ENCODE measurements around the gene WNT10A.

WNT10A gene

GRCh38 chr2:218879776-218880101, 913 bp upstream of the WNT10A start:
- Mint-ChIP-seq H3K4me1 (peaks cover 55% of the 10 kb centered on the region), H3K27ac (peak overlapping the region; percentile 61), H3K9me3 (no peaks in the 10 kb centered on the region), H3K36me3 (peaks cover 24% of the 10 kb centered on the region), H3K4me3 (peak overlapping the region; percentile 82)
- no peak for ATAC-seq
- no peak for DNase-seq (ENCODE audit: low spot score in 2 of 2)

DNA sequence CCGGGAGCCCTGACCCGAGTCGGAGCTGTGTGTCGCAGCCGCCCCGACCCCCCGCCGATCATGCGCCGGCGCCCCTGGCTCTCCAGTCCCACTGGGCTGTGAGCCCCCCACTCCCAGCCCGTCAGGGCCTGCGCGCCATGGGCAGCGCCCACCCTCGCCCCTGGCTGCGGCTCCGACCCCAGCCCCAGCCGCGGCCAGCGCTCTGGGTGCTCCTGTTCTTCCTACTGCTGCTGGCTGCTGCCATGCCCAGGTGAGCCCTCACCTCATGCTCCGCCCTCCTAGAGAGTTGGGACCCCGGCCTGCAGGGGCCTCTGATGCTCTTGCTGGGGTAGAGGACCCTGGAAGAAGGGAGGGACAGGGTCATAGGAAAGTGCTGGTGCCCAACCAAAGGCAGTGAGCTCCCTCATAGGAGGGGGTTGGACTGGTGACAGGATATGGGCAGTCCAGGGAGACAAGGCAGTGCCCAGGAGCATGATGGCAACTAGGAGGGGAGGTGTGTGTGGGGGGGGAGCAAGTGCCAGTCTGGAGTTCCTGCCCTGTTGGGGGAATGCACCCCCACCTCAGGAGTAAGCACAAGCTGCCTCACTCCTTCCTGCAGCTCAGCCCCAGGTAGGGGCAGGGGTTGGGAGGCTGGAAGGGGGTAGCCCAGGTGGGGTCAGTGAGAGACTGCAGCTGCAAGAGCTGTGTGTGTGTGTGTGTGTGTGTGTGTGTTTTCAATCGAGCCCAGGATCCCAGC, 375 bp downstream of the WNT10A start:
- Mint-ChIP-seq H3K9me3 (no peaks in the 10 kb centered on the region), H3K27ac (no peak overlapping the region), H3K4me1 (peaks cover 68% of the 10 kb centered on the region), H3K36me3 (peaks cover 24% of the 10 kb centered on the region), H3K4me3 (peak overlapping the region; percentile 82)
- ATAC-seq (no peak), DNase-seq (ENCODE audit: low spot score in 2 of 2) (no peak)

DNA sequence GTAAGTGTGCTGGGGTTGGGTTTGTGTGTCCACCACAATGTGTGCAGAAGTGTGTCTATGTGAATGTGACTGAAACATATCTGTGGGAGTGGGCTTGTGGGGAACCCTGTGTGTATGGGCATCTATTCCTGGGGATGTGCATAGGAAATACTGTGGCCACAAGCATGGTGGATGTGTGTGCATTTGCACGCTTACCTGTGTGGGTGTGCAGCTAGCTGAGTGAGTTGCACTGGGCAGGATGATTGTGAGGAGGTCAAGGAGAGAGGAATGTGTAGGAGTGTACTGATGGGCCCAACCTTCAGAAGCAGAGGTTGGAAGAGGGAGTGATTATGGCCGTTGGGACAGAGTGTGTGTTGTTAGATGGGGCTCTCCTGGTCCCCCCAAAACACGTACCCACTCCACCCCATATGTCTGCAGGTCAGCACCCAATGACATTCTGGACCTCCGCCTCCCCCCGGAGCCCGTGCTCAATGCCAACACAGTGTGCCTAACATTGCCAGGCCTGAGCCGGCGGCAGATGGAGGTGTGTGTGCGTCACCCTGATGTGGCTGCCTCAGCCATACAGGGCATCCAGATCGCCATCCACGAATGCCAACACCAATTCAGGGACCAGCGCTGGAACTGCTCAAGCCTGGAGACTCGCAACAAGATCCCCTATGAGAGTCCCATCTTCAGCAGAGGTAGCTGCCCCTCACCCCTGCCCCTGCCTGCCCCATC, 1.2 kb downstream of the WNT10A start:
- H3K9me3 Mint-ChIP-seq = no peaks in the 10 kb centered on the region
- no peak for ATAC-seq
- DNase-seq (ENCODE audit: low spot score in 2 of 2) = no peak
- H3K4me3 Mint-ChIP-seq = peak overlapping the region; percentile 82
- H3K4me1 Mint-ChIP-seq = peaks cover 64% of the 10 kb centered on the region
- H3K27ac Mint-ChIP-seq = no peak overlapping the region
- peaks cover 24% of the 10 kb centered on the region for H3K36me3 Mint-ChIP-seq

DNA sequence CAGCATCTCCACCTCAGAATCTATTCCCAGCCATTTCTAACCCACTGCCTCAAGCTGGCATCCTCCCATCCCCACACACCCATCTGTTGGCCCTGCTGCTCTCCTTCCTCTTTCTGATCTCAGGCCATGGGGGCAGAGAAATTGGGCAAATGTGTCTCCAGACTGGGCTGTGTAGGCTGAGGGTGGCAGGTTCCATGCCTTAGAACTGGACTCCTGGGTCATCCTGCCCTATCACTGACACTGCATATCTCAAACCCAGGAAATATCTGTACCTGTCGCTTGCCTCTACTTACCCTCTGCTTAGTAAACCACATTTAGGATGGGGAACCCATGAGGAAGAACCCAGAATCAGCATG, 1.8 kb downstream of the WNT10A start:
- no peak for ATAC-seq
- no peaks in the 10 kb centered on the region for H3K9me3 Mint-ChIP-seq
- H3K4me3 Mint-ChIP-seq = peak overlapping the region; percentile 82
- H3K4me1 Mint-ChIP-seq = peaks cover 60% of the 10 kb centered on the region
- no peak for DNase-seq (ENCODE audit: low spot score in 2 of 2)
- peaks cover 24% of the 10 kb centered on the region for H3K36me3 Mint-ChIP-seq
- H3K27ac Mint-ChIP-seq = no peak overlapping the region

- Mint-ChIP-seq H3K9me3 (no peaks in the 10 kb centered on the region), H3K4me1 (peaks cover 60% of the 10 kb centered on the region), H3K4me3 (peak overlapping the region; percentile 82), H3K36me3 (peaks cover 24% of the 10 kb centered on the region), H3K27ac (no peak overlapping the region)
- no peak for DNase-seq (ENCODE audit: low spot score in 2 of 2)
- no peak for ATAC-seq
These were observed 2.3 kb downstream of the WNT10A start for GRCh38 chr2:218882866-218883366.

DNA sequence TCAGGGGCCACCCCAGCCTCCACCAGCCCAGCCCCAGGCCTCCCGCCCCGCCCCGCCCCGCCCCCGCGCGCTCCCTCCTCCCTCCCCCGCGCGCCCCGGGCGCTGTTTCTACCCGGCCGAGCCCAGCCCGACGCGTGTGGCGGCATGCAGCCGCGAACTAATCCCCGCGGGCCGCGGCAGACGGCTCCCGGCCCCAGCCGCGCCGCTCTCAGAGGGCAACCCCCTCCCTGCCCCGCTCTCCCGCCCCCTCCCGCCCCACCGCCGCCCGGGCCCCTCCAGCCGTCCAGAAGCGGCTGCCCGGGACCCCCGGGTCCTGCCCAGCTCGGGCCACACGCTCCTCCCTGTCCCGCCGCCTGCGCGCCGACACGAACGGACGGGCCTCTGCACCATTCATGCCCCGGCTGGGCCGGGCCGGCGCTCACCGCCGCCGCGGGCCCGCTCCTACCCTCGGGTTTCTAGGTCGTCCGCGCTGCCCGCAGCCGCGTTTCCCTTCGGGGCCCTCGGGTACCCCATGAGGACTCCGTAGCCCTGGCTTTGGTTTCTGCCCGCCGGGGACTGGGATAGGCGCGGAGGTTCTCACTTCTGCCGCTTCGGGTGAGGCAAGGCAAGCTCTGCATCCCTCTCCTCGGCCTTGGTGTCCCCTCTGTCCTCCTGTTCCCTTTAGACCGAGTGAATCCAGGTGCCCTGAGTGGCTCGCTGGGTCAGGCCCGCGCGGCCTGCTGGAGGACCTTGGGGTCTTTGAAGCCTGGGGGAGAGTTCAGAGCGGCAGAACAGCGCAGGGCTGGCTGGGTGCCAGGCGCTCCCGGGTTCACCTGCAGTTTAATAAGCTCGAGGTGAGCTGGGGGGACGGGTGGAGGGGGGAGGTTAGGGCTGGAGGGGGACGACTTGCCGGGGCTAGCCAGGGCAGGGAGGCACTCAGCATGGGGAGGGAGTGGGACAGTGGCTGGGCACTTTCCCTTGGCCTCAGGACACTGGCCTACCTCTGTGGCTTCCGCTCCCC, 3.1 kb downstream of the WNT10A start:
- H3K4me1 Mint-ChIP-seq = peaks cover 60% of the 10 kb centered on the region
- H3K4me3 Mint-ChIP-seq = peak overlapping the region; percentile 82
- peak; percentile 19 for ATAC-seq

GRCh38 chr2:218884519-218884918, 3.9 kb downstream of the WNT10A start:
- Mint-ChIP-seq H3K4me3 (peak overlapping the region; percentile 82), H3K27ac (no peak overlapping the region), H3K36me3 (peaks cover 24% of the 10 kb centered on the region), H3K9me3 (no peaks in the 10 kb centered on the region), H3K4me1 (peaks cover 55% of the 10 kb centered on the region)
- DNase-seq (ENCODE audit: low spot score in 2 of 2) (no peak), ATAC-seq (no peak)

More for the DNA sequence above, 3.1 kb downstream of the WNT10A start:
- Mint-ChIP-seq H3K9me3 (no peaks in the 10 kb centered on the region), H3K27ac (no peak overlapping the region), H3K36me3 (peaks cover 24% of the 10 kb centered on the region)
- DNase-seq (ENCODE audit: low spot score in 2 of 2) = no peak

- Mint-ChIP-seq H3K27ac (peak overlapping the region; percentile 13), H3K4me3 (no peak overlapping the region)
- peak; percentile 12 for ATAC-seq
These were observed 5.6 kb downstream of the WNT10A start for GRCh38 chr2:218885981-218886947.

DNA sequence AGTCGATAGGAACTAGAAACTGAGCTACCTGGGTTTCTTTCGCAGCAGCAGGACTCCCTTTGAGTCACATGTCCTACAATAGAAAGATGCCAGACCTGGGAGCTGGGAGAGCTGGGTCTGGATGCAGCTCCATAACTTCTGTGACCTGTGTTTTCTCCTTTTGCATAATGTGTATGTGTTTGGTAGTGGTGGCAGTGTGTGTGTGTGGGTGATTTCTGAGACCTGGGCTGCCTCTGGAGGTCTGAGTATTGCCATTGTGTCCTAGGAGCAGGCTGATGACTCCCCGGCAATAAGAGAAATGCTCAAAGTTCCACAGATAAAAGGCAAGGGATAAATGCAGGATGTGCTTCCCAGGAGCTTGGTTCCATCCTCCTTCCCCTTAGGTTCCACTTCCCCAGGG, 6.4 kb downstream of the WNT10A start:
- H3K4me1 Mint-ChIP-seq = peaks cover 51% of the 10 kb centered on the region
- DNase-seq (ENCODE audit: low spot score in 2 of 2) = no peak
- peak overlapping the region; percentile 13 for H3K27ac Mint-ChIP-seq
- no peak for ATAC-seq
- H3K36me3 Mint-ChIP-seq = peaks cover 27% of the 10 kb centered on the region
- no peaks in the 10 kb centered on the region for H3K9me3 Mint-ChIP-seq
- H3K4me3 Mint-ChIP-seq = no peak overlapping the region

More at GRCh38 chr2:218885981-218886947, 5.6 kb downstream of the WNT10A start:
- no peak for DNase-seq (ENCODE audit: low spot score in 2 of 2)
- no peaks in the 10 kb centered on the region for H3K9me3 Mint-ChIP-seq
- peaks cover 23% of the 10 kb centered on the region for H3K36me3 Mint-ChIP-seq
- peaks cover 49% of the 10 kb centered on the region for H3K4me1 Mint-ChIP-seq

GRCh38 chr2:218888341-218888740, 7.7 kb downstream of the WNT10A start:
- Mint-ChIP-seq H3K4me3 (no peak overlapping the region), H3K9me3 (no peaks in the 10 kb centered on the region), H3K27ac (no peak overlapping the region), H3K4me1 (peaks cover 48% of the 10 kb centered on the region), H3K36me3 (peaks cover 28% of the 10 kb centered on the region)
- ATAC-seq = no peak
- DNase-seq (ENCODE audit: low spot score in 2 of 2) = no peak

GRCh38 chr2:218889937-218890336, 9.3 kb downstream of the WNT10A start:
- DNase-seq (ENCODE audit: low spot score in 2 of 2) (no peak), ATAC-seq (no peak)
- H3K36me3 Mint-ChIP-seq = peaks cover 36% of the 10 kb centered on the region
- peaks cover 56% of the 10 kb centered on the region for H3K4me1 Mint-ChIP-seq
- H3K4me3 Mint-ChIP-seq = no peak overlapping the region
- no peaks in the 10 kb centered on the region for H3K9me3 Mint-ChIP-seq
- no peak overlapping the region for H3K27ac Mint-ChIP-seq

DNA sequence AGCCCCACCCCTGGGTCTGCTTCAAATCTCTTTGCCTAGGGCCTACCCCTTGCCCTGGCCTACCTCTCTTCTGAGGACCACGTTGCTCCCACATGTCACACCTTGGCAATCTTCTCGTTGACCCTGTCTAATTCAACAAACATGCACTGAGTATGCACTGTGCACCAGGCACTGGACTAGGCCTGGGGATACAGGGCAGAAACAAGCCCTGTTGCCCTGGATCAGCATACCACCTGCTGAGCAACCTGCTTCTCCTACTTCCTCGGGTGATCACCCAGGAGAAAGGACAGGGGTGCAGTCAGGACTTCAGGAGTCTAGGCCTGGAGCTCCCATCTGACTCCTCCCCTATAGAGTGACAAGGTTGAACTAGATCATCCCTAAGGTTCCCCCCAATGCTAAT, 9.7 kb downstream of the WNT10A start:
- Mint-ChIP-seq H3K4me3 (no peak overlapping the region), H3K4me1 (peaks cover 56% of the 10 kb centered on the region), H3K36me3 (peaks cover 39% of the 10 kb centered on the region), H3K9me3 (no peaks in the 10 kb centered on the region), H3K27ac (no peak overlapping the region)
- DNase-seq (ENCODE audit: low spot score in 2 of 2) (no peak), ATAC-seq (no peak)

GRCh38 chr2:218891275-218892135, 10.9 kb downstream of the WNT10A start:
- Mint-ChIP-seq H3K4me3 (peak overlapping the region; percentile 62), H3K27ac (peak overlapping the region; percentile 89)

More at GRCh38 chr2:218891275-218892135, 10.9 kb downstream of the WNT10A start:
- peaks cover 58% of the 10 kb centered on the region for H3K4me1 Mint-ChIP-seq
- no peaks in the 10 kb centered on the region for H3K9me3 Mint-ChIP-seq
- no peak for DNase-seq (ENCODE audit: low spot score in 2 of 2)
- ATAC-seq = no peak
- peaks cover 50% of the 10 kb centered on the region for H3K36me3 Mint-ChIP-seq
